HUES64 (cell line): ENCODE results near the gene TMEM256.

ENCODE experiments used
- H3K27ac ChIP-seq: 2 replicates; pipeline ENCODE4 v1.7.0; 2013; ENCODE audit warnings: low read depth, low read length, inconsistent platforms
- H3K27me3 ChIP-seq: 2 replicates; pipeline ENCODE4 v1.6.1; 2013; ENCODE audit warnings: mild to moderate bottlenecking, low read length; ENCODE audit not compliant: insufficient read depth
- H3K36me3 ChIP-seq: 2 replicates; pipeline ENCODE4 v1.6.1; 2013; ENCODE audit warnings: mild to moderate bottlenecking, low read length; ENCODE audit not compliant: insufficient read depth
- H3K4me1 ChIP-seq: 2 replicates; pipeline ENCODE4 v1.6.1; 2013; ENCODE audit warnings: mild to moderate bottlenecking, low read length, moderate library complexity; ENCODE audit not compliant: insufficient read depth
- H3K4me3 ChIP-seq: 2 replicates; pipeline ENCODE4 v1.5.1; 2013; ENCODE audit warnings: mild to moderate bottlenecking, low read length, moderate library complexity
- H3K9ac ChIP-seq: 2 replicates; pipeline ENCODE4 v1.6.1; 2013; ENCODE audit warnings: mild to moderate bottlenecking, low read depth, low read length
- H3K9me3 ChIP-seq: 2 replicates; pipeline ENCODE4 v1.6.1; 2013; ENCODE audit warnings: low read depth, low read length; ENCODE audit not compliant: insufficient read depth
- WGBS: fragments of 150-250, 120-280 bp; methylation state at CpG from one replicate; pipeline ENCODE4 v1.1.7; 2013; ENCODE audit warnings: missing lambda C conversion rate; 5-methylcytosine and 5-hydroxymethylcytosine counted together

Gene TMEM256

GRCh38 chr17:7427549-7427948, 23.7 kb upstream of the TMEM256 start:
- H3K27ac ChIP-seq, result no peak overlapping the region
- no peak overlapping the region for H3K9ac ChIP-seq
- H3K27me3 ChIP-seq, result no peaks in the 10 kb centered on the region
- H3K36me3 ChIP-seq, result no peaks in the 10 kb centered on the region
- 89% methylated on average over 7 of the region's 7 CpGs for WGBS
- H3K4me1 ChIP-seq, result no peaks in the 10 kb centered on the region
- H3K4me3 ChIP-seq, result no peak overlapping the region
- no peaks in the 10 kb centered on the region for H3K9me3 ChIP-seq

- Histone ChIP-seq H3K27ac (no peak overlapping the region), H3K9me3 (no peaks in the 10 kb centered on the region), H3K27me3 (no peaks in the 10 kb centered on the region), H3K36me3 (no peaks in the 10 kb centered on the region), H3K9ac (no peak overlapping the region), H3K4me3 (no peak overlapping the region), H3K4me1 (no peaks in the 10 kb centered on the region)
- WGBS, result 95% methylated on average over 29 of the region's 29 CpGs
Observed at GRCh38 chr17:7426896-7427489, 23.1 kb upstream of the TMEM256 start.

- Histone ChIP-seq H3K36me3 (no peaks in the 10 kb centered on the region), H3K9me3 (no peaks in the 10 kb centered on the region), H3K9ac (no peak overlapping the region), H3K4me1 (no peaks in the 10 kb centered on the region), H3K4me3 (no peak overlapping the region), H3K27ac (no peak overlapping the region), H3K27me3 (no peaks in the 10 kb centered on the region)
- 96% methylated on average over 33 of the region's 33 CpGs for WGBS
Observed at GRCh38 chr17:7426203-7426863, 22.4 kb upstream of the TMEM256 start.

- Histone ChIP-seq H3K9ac (no peak overlapping the region), H3K4me3 (no peak overlapping the region), H3K36me3 (no peaks in the 10 kb centered on the region), H3K27ac (no peak overlapping the region), H3K9me3 (no peaks in the 10 kb centered on the region), H3K27me3 (no peaks in the 10 kb centered on the region), H3K4me1 (no peaks in the 10 kb centered on the region)
- 87% methylated on average over 8 of the region's 8 CpGs for WGBS
Observed at GRCh38 chr17:7425756-7426155, 21.9 kb upstream of the TMEM256 start.

- H3K9ac ChIP-seq, result no peak within 1 kb of the TSS
- H3K36me3 ChIP-seq, result no peaks in the 10 kb centered on the region
- WGBS, result 92% methylated on average over 7 of the region's 7 CpGs
- H3K4me3 ChIP-seq, result no peak within 1 kb of the TSS
- no peaks in the 10 kb centered on the region for H3K4me1 ChIP-seq
- H3K27ac ChIP-seq, result no peak within 1 kb of the TSS
- H3K27me3 ChIP-seq, result no peaks in the 10 kb centered on the region
- H3K9me3 ChIP-seq, result no peaks in the 10 kb centered on the region
Observed at GRCh38 chr17:7425316-7425715, 21.4 kb upstream of the TMEM256 start, which contains the start of gene SPEM2. Gene SPEM2 (plus strand): TSS chr17:7425616. CDS start chr17:7425689, 73 bp downstream.

- WGBS, result 95% methylated on average over 4 of the region's 4 CpGs
Observed at GRCh38 chr17:7423679-7424078, 19.8 kb upstream of the TMEM256 start.

GRCh38 chr17:7421186-7421585, 17.3 kb upstream of the TMEM256 start:
- peaks cover 8% of the 10 kb centered on the region for H3K36me3 ChIP-seq
- H3K4me3 ChIP-seq, result no peak overlapping the region
- WGBS, result 93% methylated on average over 16 of the region's 16 CpGs
- no peak overlapping the region for H3K9ac ChIP-seq
- H3K4me1 ChIP-seq, result no peaks in the 10 kb centered on the region; the same call in 1 of the 2 replicates
- no peak overlapping the region for H3K27ac ChIP-seq
- no peaks in the 10 kb centered on the region for H3K9me3 ChIP-seq
- H3K27me3 ChIP-seq, result no peaks in the 10 kb centered on the region

More at GRCh38 chr17:7423679-7424078, 19.8 kb upstream of the TMEM256 start:
- no peaks in the 10 kb centered on the region for H3K9me3 ChIP-seq
- H3K27ac ChIP-seq, result no peak overlapping the region
- H3K4me1 ChIP-seq, result no peaks in the 10 kb centered on the region; the same call in 1 of the 2 replicates
- no peaks in the 10 kb centered on the region for H3K27me3 ChIP-seq
- H3K4me3 ChIP-seq, result no peak overlapping the region
- H3K36me3 ChIP-seq, result no peaks in the 10 kb centered on the region
- no peak overlapping the region for H3K9ac ChIP-seq

- H3K9ac ChIP-seq, result no peak within 1 kb of the TSS
- WGBS, result 85% methylated on average over 17 of the region's 17 CpGs
- no peaks in the 10 kb centered on the region for H3K27me3 ChIP-seq
- no peaks in the 10 kb centered on the region; the same call in 1 of the 2 replicates for H3K4me1 ChIP-seq
- H3K27ac ChIP-seq, result no peak within 1 kb of the TSS
- peaks cover 17% of the 10 kb centered on the region for H3K36me3 ChIP-seq
- H3K4me3 ChIP-seq, result no peak within 1 kb of the TSS
- H3K9me3 ChIP-seq, result no peaks in the 10 kb centered on the region
Observed at GRCh38 chr17:7419819-7420610, 16.1 kb upstream of the TMEM256 start, which contains the start of gene SPEM1. Gene SPEM1 (plus strand): TSS chr17:7420324. CDS start chr17:7420385, 61 bp downstream.

GRCh38 chr17:7418472-7419152, 14.7 kb upstream of the TMEM256 start:
- Histone ChIP-seq H3K36me3 (peaks cover 22% of the 10 kb centered on the region), H3K27me3 (no peaks in the 10 kb centered on the region), H3K4me1 (no peaks in the 10 kb centered on the region; the same call in 1 of the 2 replicates), H3K4me3 (no peak overlapping the region), H3K9ac (no peak overlapping the region), H3K27ac (no peak overlapping the region; the same call in 1 of the 2 replicates), H3K9me3 (no peaks in the 10 kb centered on the region)
- WGBS, result 72% methylated on average over 18 of the region's 18 CpGs

GRCh38 chr17:7417056-7417655, 13.3 kb upstream of the TMEM256 start:
- H3K27ac ChIP-seq, result no peak overlapping the region
- H3K36me3 ChIP-seq, result peaks cover 22% of the 10 kb centered on the region
- H3K27me3 ChIP-seq, result no peaks in the 10 kb centered on the region
- WGBS, result 93% methylated on average over 54 of the region's 54 CpGs
- no peak overlapping the region for H3K9ac ChIP-seq
- no peak overlapping the region for H3K4me3 ChIP-seq
- H3K4me1 ChIP-seq, result peaks cover 5% of the 10 kb centered on the region; the same call in 1 of the 2 replicates
- no peaks in the 10 kb centered on the region for H3K9me3 ChIP-seq
